ENCODE measurements around the gene IFITM10. TPM values are rescaled to one million over a fixed set of nuclear protein-coding genes. Genes with fewer than 3 reads are reported as not detected.

IFITM10 gene
- total and polyA plus RNA-seq, 2 donors from 2014 or later: 2.3 to 6.4 TPM

DNA sequence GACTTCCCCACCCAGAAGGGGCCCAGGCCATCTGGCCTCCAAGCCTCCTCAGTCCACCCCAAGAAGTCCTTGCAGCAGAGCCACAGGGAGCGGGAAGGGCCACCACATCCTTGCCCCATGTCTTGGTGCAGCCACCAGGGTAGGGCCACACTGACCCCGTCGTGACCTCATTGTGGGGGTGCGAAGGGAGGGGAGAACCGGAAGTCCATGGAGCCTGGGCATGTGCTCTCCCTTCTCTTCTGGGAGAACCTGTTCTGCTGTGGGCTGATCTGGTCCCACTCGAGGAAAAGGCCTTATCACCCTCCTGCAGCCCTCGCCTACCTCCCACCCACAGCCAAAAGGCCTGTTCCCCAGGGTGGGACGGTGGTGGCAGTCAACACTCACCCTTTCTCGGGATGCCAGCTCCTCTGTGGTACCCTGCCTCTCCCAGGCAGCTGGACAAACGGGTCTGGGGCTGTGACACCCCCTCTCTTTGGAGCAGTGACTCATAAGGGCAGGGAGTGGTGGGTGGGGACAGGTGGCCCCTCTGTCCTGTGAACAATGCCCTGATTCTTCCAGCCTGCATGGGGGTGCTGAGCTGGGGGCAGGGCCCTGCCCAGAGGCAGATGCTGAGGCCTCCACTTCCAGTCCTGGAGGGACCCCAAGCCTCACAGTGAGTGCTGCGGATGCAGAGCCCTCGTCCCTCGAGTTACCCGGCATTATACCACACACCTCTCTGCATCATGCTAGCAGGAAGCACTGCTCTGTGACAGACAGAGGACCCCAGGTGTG is 27.9 kb upstream of the IFITM10 start:
- Histone ChIP-seq H3K27me3 (ENCODE audit: control insufficient read depth, insufficient read depth, low read length) (no peaks in the 10 kb centered on the region), H3K36me3 (ENCODE audit: control insufficient read depth in 2 of 3, insufficient read depth in 3 of 3, low read length in 3 of 3) (no peaks in the 10 kb centered on the region), H3K9me3 (ENCODE audit: control insufficient read depth in 2 of 3, insufficient read depth in 1 of 3, low read length in 3 of 3) (no peaks in the 10 kb centered on the region), H3K4me3 (ENCODE audit: low read length in 3 of 3) (no peak overlapping the region), H3K27ac (ENCODE audit: low read depth in 2 of 2, low read length in 2 of 2) (no peak overlapping the region), H3K9ac (ENCODE audit: low read length in 3 of 3) (no peak overlapping the region), H3K4me1 (ENCODE audit: control insufficient read depth in 2 of 3, insufficient read depth in 2 of 3, low read depth in 1 of 3, low read length in 3 of 3) (peaks cover 0 to 4% (median 0%) of the 10 kb centered on the region in 3 donors)
- intact Hi-C loops (cut with DNase I): no loop called here
- FAIRE-seq: no peak
- DNase-seq: peak in 1 of 5 donors; percentile 7
- TF ChIP-seq, protein P1, sequence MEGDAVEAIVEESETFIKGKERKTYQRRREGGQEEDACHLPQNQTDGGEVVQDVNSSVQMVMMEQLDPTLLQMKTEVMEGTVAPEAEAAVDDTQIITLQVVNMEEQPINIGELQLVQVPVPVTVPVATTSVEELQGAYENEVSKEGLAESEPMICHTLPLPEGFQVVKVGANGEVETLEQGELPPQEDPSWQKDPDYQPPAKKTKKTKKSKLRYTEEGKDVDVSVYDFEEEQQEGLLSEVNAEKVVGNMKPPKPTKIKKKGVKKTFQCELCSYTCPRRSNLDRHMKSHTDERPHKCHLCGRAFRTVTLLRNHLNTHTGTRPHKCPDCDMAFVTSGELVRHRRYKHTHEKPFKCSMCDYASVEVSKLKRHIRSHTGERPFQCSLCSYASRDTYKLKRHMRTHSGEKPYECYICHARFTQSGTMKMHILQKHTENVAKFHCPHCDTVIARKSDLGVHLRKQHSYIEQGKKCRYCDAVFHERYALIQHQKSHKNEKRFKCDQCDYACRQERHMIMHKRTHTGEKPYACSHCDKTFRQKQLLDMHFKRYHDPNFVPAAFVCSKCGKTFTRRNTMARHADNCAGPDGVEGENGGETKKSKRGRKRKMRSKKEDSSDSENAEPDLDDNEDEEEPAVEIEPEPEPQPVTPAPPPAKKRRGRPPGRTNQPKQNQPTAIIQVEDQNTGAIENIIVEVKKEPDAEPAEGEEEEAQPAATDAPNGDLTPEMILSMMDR (IDR thresholded peaks at IDR 0.05; ENCODE audit: borderline replicate concordance, extremely low read depth, insufficient read depth): no peak

DNA sequence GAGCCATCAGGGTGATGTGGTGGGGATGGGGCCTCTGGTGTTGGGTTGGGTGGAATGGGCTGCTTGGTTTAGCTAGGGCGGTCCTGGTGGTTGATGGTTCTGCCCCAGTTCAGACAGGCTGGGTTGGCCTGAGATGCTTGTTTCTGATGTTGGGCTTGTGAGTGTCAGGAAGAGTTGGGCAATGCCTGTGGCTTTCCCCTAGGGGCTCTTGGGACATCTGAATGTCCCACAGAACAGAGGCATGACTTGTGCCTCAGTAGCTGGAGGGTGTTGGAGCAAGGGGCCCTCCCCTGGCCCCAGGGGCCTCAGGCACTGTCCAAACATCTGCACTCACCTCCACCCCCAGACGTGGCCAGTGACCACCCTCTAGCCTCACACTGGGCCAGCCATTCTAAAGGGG is 27.3 kb upstream of the IFITM10 start:
- H3K4me3 ChIP-seq (ENCODE audit: low read length in 3 of 3): no peak overlapping the region
- no peak overlapping the region for H3K27ac ChIP-seq (ENCODE audit: low read depth in 2 of 2, low read length in 2 of 2)
- H3K36me3 ChIP-seq (ENCODE audit: control insufficient read depth in 2 of 3, insufficient read depth in 3 of 3, low read length in 3 of 3): no peaks in the 10 kb centered on the region
- no peaks in the 10 kb centered on the region for H3K27me3 ChIP-seq (ENCODE audit: control insufficient read depth, insufficient read depth, low read length)
- no peak for FAIRE-seq
- H3K9ac ChIP-seq (ENCODE audit: low read length in 3 of 3): no peak overlapping the region
- H3K4me1 ChIP-seq (ENCODE audit: control insufficient read depth in 2 of 3, insufficient read depth in 2 of 3, low read depth in 1 of 3, low read length in 3 of 3): peaks cover 0 to 7% (median 0%) of the 10 kb centered on the region in 3 donors
- intact Hi-C loops (cut with DNase I): no loop called here
- DNase-seq: no peak
- TF ChIP-seq, protein P1 (IDR thresholded peaks at IDR 0.05; ENCODE audit: borderline replicate concordance, extremely low read depth, insufficient read depth): no peak
- H3K9me3 ChIP-seq (ENCODE audit: control insufficient read depth in 2 of 3, insufficient read depth in 1 of 3, low read length in 3 of 3): no peaks in the 10 kb centered on the region

DNA sequence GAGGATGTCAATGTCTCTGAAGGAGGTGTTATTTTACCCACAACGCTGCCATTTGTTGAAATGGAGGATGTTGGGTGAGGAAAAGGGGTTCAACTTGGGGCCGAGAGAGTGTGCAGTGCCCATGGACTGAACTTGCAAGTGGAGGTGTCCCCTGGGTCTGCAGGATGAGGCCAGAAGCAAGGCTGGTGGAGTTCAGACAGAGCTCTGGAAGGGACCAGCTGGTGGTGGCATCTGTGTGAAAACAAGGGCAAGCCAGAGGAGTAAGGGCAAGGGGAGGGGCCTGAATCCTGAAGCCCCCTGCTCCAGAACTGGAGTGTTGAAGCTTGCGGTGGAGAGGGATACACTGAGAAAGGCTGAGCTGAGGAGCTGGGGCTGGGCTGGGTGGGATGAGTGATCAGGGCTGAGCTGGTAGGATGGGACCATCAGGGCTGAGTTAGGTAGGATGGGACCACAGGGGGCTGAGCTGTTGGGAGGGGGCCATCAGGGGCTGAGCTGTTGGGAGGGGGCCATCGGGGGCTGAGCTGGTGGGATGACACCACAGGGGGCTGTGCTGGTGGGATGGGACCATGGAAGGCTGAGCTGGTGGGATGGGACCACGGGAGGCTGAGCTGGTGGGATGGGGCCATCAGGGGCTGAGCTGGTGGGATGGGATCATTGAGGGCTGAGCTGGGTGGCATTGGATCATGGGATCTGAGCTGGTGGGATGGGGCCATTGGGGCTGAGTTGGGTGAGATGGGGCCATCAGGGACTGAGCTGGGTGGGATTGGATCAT is 26.7 kb upstream of the IFITM10 start:
- intact Hi-C loops (cut with DNase I): no loop called here
- Histone ChIP-seq H3K36me3 (ENCODE audit: control insufficient read depth in 2 of 3, insufficient read depth in 3 of 3, low read length in 3 of 3) (no peaks in the 10 kb centered on the region), H3K9ac (ENCODE audit: low read length in 3 of 3) (no peak overlapping the region), H3K4me1 (ENCODE audit: control insufficient read depth in 2 of 3, insufficient read depth in 2 of 3, low read depth in 1 of 3, low read length in 3 of 3) (peaks cover 0 to 11% (median 0%) of the 10 kb centered on the region in 3 donors), H3K27me3 (ENCODE audit: control insufficient read depth, insufficient read depth, low read length) (no peaks in the 10 kb centered on the region), H3K4me3 (ENCODE audit: low read length in 3 of 3) (no peak overlapping the region), H3K9me3 (ENCODE audit: control insufficient read depth in 2 of 3, insufficient read depth in 1 of 3, low read length in 3 of 3) (no peaks in the 10 kb centered on the region), H3K27ac (ENCODE audit: low read depth in 2 of 2, low read length in 2 of 2) (no peak overlapping the region)
- FAIRE-seq: no peak
- peak in 1 of 5 donors; percentile 7 for DNase-seq
- TF ChIP-seq, protein P1 (IDR thresholded peaks at IDR 0.05; ENCODE audit: borderline replicate concordance, extremely low read depth, insufficient read depth): no peak

Measured in kidney (tissue), 14 donors.